Measurements from ENCODE around the gene THAP10. TPM values are rescaled to one million over a fixed set of nuclear protein-coding genes. Genes with fewer than 3 reads are reported as not detected.

Gene THAP10
- total and polyA plus RNA-seq, 2 experiments from 2014 or later, result 5.7 to 8.2 TPM

- Histone ChIP-seq H2AFZ (no peak overlapping the region), H3K4me2 (no peak overlapping the region), H3F3A (replicated peaks; ENCODE audit: low read depth) (no peaks in the 10 kb centered on the region), H3K4me3 (no peak overlapping the region), H3K27ac (ENCODE audit: low read depth) (no peak overlapping the region), H4K20me1 (replicated peaks; ENCODE audit: insufficient read depth) (no peaks in the 10 kb centered on the region), H3K36me3 (ENCODE audit: insufficient read depth) (no peaks in the 10 kb centered on the region), H3K27me3 (ENCODE audit: insufficient read depth) (no peaks in the 10 kb centered on the region), H3K4me1 (ENCODE audit: insufficient read depth) (no peaks in the 10 kb centered on the region), H3K79me2 (replicated peaks; ENCODE audit: insufficient read depth) (no peaks in the 10 kb centered on the region), H3K9me2 (ENCODE audit: insufficient read depth) (peaks cover 5% of the 10 kb centered on the region; the same call in 1 of the 2 replicates)
- H3K9me3 Mint-ChIP-seq, result peaks cover 19% of the 10 kb centered on the region
- H3K36me3 Mint-ChIP-seq (ENCODE audit: low read depth), result peaks cover 14% of the 10 kb centered on the region
- no peak for ATAC-seq
- H3K27ac Mint-ChIP-seq, result no peak overlapping the region
- TF ChIP-seq POLR2AphosphoS5 (IDR thresholded peaks at IDR 0.05; ENCODE audit: low read depth), result no peak
- TF ChIP-seq JUNB (IDR thresholded peaks at IDR 0.05; ENCODE audit: unreplicated experiment), result no peak
- TF ChIP-seq EZH2 (IDR thresholded peaks at IDR 0.05; ENCODE audit: low read depth, unreplicated experiment), result no peak
- TF ChIP-seq, protein P1, sequence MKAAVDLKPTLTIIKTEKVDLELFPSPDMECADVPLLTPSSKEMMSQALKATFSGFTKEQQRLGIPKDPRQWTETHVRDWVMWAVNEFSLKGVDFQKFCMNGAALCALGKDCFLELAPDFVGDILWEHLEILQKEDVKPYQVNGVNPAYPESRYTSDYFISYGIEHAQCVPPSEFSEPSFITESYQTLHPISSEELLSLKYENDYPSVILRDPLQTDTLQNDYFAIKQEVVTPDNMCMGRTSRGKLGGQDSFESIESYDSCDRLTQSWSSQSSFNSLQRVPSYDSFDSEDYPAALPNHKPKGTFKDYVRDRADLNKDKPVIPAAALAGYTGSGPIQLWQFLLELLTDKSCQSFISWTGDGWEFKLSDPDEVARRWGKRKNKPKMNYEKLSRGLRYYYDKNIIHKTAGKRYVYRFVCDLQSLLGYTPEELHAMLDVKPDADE (IDR thresholded peaks at IDR 0.05), result no peak
- TF ChIP-seq CREB1 (CRISPR knock-in tag; IDR thresholded peaks at IDR 0.05; ENCODE audit: low read depth), result no peak
- no peak for TF ChIP-seq ZNF331 (CRISPR knock-in tag; IDR thresholded peaks at IDR 0.05; ENCODE audit: low read depth)
- TF ChIP-seq, protein P2, sequence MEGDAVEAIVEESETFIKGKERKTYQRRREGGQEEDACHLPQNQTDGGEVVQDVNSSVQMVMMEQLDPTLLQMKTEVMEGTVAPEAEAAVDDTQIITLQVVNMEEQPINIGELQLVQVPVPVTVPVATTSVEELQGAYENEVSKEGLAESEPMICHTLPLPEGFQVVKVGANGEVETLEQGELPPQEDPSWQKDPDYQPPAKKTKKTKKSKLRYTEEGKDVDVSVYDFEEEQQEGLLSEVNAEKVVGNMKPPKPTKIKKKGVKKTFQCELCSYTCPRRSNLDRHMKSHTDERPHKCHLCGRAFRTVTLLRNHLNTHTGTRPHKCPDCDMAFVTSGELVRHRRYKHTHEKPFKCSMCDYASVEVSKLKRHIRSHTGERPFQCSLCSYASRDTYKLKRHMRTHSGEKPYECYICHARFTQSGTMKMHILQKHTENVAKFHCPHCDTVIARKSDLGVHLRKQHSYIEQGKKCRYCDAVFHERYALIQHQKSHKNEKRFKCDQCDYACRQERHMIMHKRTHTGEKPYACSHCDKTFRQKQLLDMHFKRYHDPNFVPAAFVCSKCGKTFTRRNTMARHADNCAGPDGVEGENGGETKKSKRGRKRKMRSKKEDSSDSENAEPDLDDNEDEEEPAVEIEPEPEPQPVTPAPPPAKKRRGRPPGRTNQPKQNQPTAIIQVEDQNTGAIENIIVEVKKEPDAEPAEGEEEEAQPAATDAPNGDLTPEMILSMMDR (conservative IDR thresholded peaks at IDR 0.05; ENCODE audit: low read depth in 2 of 2), result no peak
- TF ChIP-seq EZH2phosphoT487 (IDR thresholded peaks at IDR 0.05; ENCODE audit: unreplicated experiment), result no peak
- TF ChIP-seq, protein P3, sequence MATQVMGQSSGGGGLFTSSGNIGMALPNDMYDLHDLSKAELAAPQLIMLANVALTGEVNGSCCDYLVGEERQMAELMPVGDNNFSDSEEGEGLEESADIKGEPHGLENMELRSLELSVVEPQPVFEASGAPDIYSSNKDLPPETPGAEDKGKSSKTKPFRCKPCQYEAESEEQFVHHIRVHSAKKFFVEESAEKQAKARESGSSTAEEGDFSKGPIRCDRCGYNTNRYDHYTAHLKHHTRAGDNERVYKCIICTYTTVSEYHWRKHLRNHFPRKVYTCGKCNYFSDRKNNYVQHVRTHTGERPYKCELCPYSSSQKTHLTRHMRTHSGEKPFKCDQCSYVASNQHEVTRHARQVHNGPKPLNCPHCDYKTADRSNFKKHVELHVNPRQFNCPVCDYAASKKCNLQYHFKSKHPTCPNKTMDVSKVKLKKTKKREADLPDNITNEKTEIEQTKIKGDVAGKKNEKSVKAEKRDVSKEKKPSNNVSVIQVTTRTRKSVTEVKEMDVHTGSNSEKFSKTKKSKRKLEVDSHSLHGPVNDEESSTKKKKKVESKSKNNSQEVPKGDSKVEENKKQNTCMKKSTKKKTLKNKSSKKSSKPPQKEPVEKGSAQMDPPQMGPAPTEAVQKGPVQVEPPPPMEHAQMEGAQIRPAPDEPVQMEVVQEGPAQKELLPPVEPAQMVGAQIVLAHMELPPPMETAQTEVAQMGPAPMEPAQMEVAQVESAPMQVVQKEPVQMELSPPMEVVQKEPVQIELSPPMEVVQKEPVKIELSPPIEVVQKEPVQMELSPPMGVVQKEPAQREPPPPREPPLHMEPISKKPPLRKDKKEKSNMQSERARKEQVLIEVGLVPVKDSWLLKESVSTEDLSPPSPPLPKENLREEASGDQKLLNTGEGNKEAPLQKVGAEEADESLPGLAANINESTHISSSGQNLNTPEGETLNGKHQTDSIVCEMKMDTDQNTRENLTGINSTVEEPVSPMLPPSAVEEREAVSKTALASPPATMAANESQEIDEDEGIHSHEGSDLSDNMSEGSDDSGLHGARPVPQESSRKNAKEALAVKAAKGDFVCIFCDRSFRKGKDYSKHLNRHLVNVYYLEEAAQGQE (IDR thresholded peaks at IDR 0.05; ENCODE audit: unreplicated experiment), result no peak
- TF ChIP-seq STAT1 (IDR thresholded peaks at IDR 0.05; ENCODE audit: unreplicated experiment), result no peak
- TF ChIP-seq ZNF462 (CRISPR knock-in tag; IDR thresholded peaks at IDR 0.05), result no peak
- TF ChIP-seq ZNF114 (CRISPR knock-in tag; IDR thresholded peaks at IDR 0.05), result no peak
- TF ChIP-seq NANOG (IDR thresholded peaks at IDR 0.05; ENCODE audit: borderline replicate concordance), result no peak
- H3K27me3 Mint-ChIP-seq (ENCODE audit: insufficient read depth, low read depth, poor library complexity), result peaks cover 3% of the 10 kb centered on the region
- no peak for DNase-seq (ENCODE audit: low spot score)
- H3K4me1 Mint-ChIP-seq, result no peaks in the 10 kb centered on the region; the same call in 2 of the 3 replicates
- H3K4me3 Mint-ChIP-seq, result no peak overlapping the region
These were observed 24.2 kb downstream of the THAP10 start for GRCh38 chr15:70867911-70868467.

All from GM23338 (cell line).